Measurements from ENCODE around the gene RAD1.
"Not testable (repeated sequence)": the region's sequence is repeated elsewhere in the genome, so short reads cannot be mapped to it uniquely, and the experiment has no call there.

RAD1 gene

GRCh38 chr5:34928267-34928666 is 13.0 kb upstream of the RAD1 start:
- H3K4me1 ChIP-seq (ENCODE audit: insufficient read depth, low read length): peaks cover 15% of the 10 kb centered on the region
- H3K36me3 ChIP-seq (ENCODE audit: insufficient read depth, low read length): peaks cover 36% of the 10 kb centered on the region
- H3K27me3 ChIP-seq (ENCODE audit: insufficient read depth, low read length): no peaks in the 10 kb centered on the region
- peak overlapping the region; percentile 43 for H2AFZ ChIP-seq (ENCODE audit: low read depth, low read length)
- H3K9me3 ChIP-seq (ENCODE audit: low read length): no peaks in the 10 kb centered on the region
- peak overlapping the region; percentile 95 for H3K4me3 ChIP-seq (ENCODE audit: low read length)

- Histone ChIP-seq H3K27me3 (ENCODE audit: insufficient read depth, low read length) (no peaks in the 10 kb centered on the region), H3K9me3 (ENCODE audit: low read length) (no peaks in the 10 kb centered on the region), H3K36me3 (ENCODE audit: insufficient read depth, low read length) (peaks cover 39% of the 10 kb centered on the region), H2AFZ (ENCODE audit: low read depth, low read length) (no peak overlapping the region), H3K4me1 (ENCODE audit: insufficient read depth, low read length) (peaks cover 15% of the 10 kb centered on the region), H3K4me3 (ENCODE audit: low read length) (no peak overlapping the region)
Measured at GRCh38 chr5:34927785-34928184, 12.5 kb upstream of the RAD1 start.

GRCh38 chr5:34926318-34926888 is 11.1 kb upstream of the RAD1 start:
- Histone ChIP-seq H3K27me3 (ENCODE audit: insufficient read depth, low read length) (no peaks in the 10 kb centered on the region), H3K36me3 (ENCODE audit: insufficient read depth, low read length) (peaks cover 52% of the 10 kb centered on the region), H3K4me1 (ENCODE audit: insufficient read depth, low read length) (peaks cover 10% of the 10 kb centered on the region), H2AFZ (ENCODE audit: low read depth, low read length) (no peak overlapping the region), H3K4me3 (ENCODE audit: low read length) (no peak overlapping the region), H3K9me3 (ENCODE audit: low read length) (no peaks in the 10 kb centered on the region)

GRCh38 chr5:34924462-34924765 is 9.1 kb upstream of the RAD1 start:
- no peak overlapping the region for H3K4me3 ChIP-seq (ENCODE audit: low read length)
- H3K36me3 ChIP-seq (ENCODE audit: insufficient read depth, low read length): peaks cover 69% of the 10 kb centered on the region
- no peaks in the 10 kb centered on the region for H3K27me3 ChIP-seq (ENCODE audit: insufficient read depth, low read length)
- H3K4me1 ChIP-seq (ENCODE audit: insufficient read depth, low read length): no peaks in the 10 kb centered on the region
- H2AFZ ChIP-seq (ENCODE audit: low read depth, low read length): no peak overlapping the region
- H3K9me3 ChIP-seq (ENCODE audit: low read length): no peaks in the 10 kb centered on the region

- H3K4me1 ChIP-seq (ENCODE audit: insufficient read depth, low read length): no peaks in the 10 kb centered on the region
- no peaks in the 10 kb centered on the region for H3K9me3 ChIP-seq (ENCODE audit: low read length)
- no peak overlapping the region for H2AFZ ChIP-seq (ENCODE audit: low read depth, low read length)
- H3K27me3 ChIP-seq (ENCODE audit: insufficient read depth, low read length): no peaks in the 10 kb centered on the region
- peaks cover 71% of the 10 kb centered on the region for H3K36me3 ChIP-seq (ENCODE audit: insufficient read depth, low read length)
- no peak overlapping the region for H3K4me3 ChIP-seq (ENCODE audit: low read length)
Measured at GRCh38 chr5:34923694-34924461, 8.6 kb upstream of the RAD1 start.

GRCh38 chr5:34923256-34923655 is 8.0 kb upstream of the RAD1 start:
- not testable (repeated sequence) for H3K9me3 ChIP-seq (ENCODE audit: low read length); H2AFZ ChIP-seq (ENCODE audit: low read depth, low read length); H3K4me1 ChIP-seq (ENCODE audit: insufficient read depth, low read length); H3K27me3 ChIP-seq (ENCODE audit: insufficient read depth, low read length); H3K4me3 ChIP-seq (ENCODE audit: low read length)
- H3K36me3 ChIP-seq (ENCODE audit: insufficient read depth, low read length): peaks cover 75% of the 10 kb centered on the region

GRCh38 chr5:34919077-34919476 is 3.8 kb upstream of the RAD1 start:
- peaks cover 49% of the 10 kb centered on the region for H3K36me3 ChIP-seq (ENCODE audit: insufficient read depth, low read length)

GRCh38 chr5:34918025-34918424 is 2.7 kb upstream of the RAD1 start:
- H3K36me3 ChIP-seq (ENCODE audit: insufficient read depth, low read length): peaks cover 46% of the 10 kb centered on the region

More at GRCh38 chr5:34919077-34919476, 3.8 kb upstream of the RAD1 start:
- Histone ChIP-seq H3K9me3 (ENCODE audit: low read length) (no peaks in the 10 kb centered on the region), H3K4me3 (ENCODE audit: low read length) (no peak overlapping the region), H2AFZ (ENCODE audit: low read depth, low read length) (no peak overlapping the region), H3K4me1 (ENCODE audit: insufficient read depth, low read length) (peaks cover 15% of the 10 kb centered on the region), H3K27me3 (ENCODE audit: insufficient read depth, low read length) (no peaks in the 10 kb centered on the region)

GRCh38 chr5:34916518-34916917 is 1.2 kb upstream of the RAD1 start:
- no peak overlapping the region for H2AFZ ChIP-seq (ENCODE audit: low read depth, low read length)
- H3K4me1 ChIP-seq (ENCODE audit: insufficient read depth, low read length): peaks cover 22% of the 10 kb centered on the region
- H3K36me3 ChIP-seq (ENCODE audit: insufficient read depth, low read length): peaks cover 41% of the 10 kb centered on the region
- no peaks in the 10 kb centered on the region for H3K27me3 ChIP-seq (ENCODE audit: insufficient read depth, low read length)
- no peaks in the 10 kb centered on the region for H3K9me3 ChIP-seq (ENCODE audit: low read length)
- H3K4me3 ChIP-seq (ENCODE audit: low read length): peak overlapping the region; percentile 88

More at GRCh38 chr5:34918025-34918424, 2.7 kb upstream of the RAD1 start:
- Histone ChIP-seq H2AFZ (ENCODE audit: low read depth, low read length) (no peak overlapping the region), H3K27me3 (ENCODE audit: insufficient read depth, low read length) (no peaks in the 10 kb centered on the region), H3K9me3 (ENCODE audit: low read length) (no peaks in the 10 kb centered on the region), H3K4me3 (ENCODE audit: low read length) (no peak overlapping the region), H3K4me1 (ENCODE audit: insufficient read depth, low read length) (peaks cover 22% of the 10 kb centered on the region)

- Histone ChIP-seq H3K9me3 (ENCODE audit: low read length) (no peaks in the 10 kb centered on the region), H3K4me3 (ENCODE audit: low read length) (peak overlapping the region; percentile 88), H3K4me1 (ENCODE audit: insufficient read depth, low read length) (peaks cover 22% of the 10 kb centered on the region), H3K27me3 (ENCODE audit: insufficient read depth, low read length) (no peaks in the 10 kb centered on the region), H3K36me3 (ENCODE audit: insufficient read depth, low read length) (peaks cover 41% of the 10 kb centered on the region), H2AFZ (ENCODE audit: low read depth, low read length) (peak overlapping the region; percentile 81)
Measured at GRCh38 chr5:34915856-34916192, 520 bp upstream of the RAD1 start.

GRCh38 chr5:34914671-34915138 is 599 bp downstream of the RAD1 start:
- peaks cover 38% of the 10 kb centered on the region for H3K36me3 ChIP-seq (ENCODE audit: insufficient read depth, low read length)
- H2AFZ ChIP-seq (ENCODE audit: low read depth, low read length): peak overlapping the region; percentile 81
- peaks cover 22% of the 10 kb centered on the region for H3K4me1 ChIP-seq (ENCODE audit: insufficient read depth, low read length)
- H3K27me3 ChIP-seq (ENCODE audit: insufficient read depth, low read length): no peaks in the 10 kb centered on the region
- peak overlapping the region; percentile 88 for H3K4me3 ChIP-seq (ENCODE audit: low read length)
- no peaks in the 10 kb centered on the region for H3K9me3 ChIP-seq (ENCODE audit: low read length)

- peaks cover 45% of the 10 kb centered on the region for H3K36me3 ChIP-seq (ENCODE audit: insufficient read depth, low read length)
- peaks cover 22% of the 10 kb centered on the region for H3K4me1 ChIP-seq (ENCODE audit: insufficient read depth, low read length)
- no peak overlapping the region for H3K4me3 ChIP-seq (ENCODE audit: low read length)
- no peaks in the 10 kb centered on the region for H3K9me3 ChIP-seq (ENCODE audit: low read length)
- no peak overlapping the region for H2AFZ ChIP-seq (ENCODE audit: low read depth, low read length)
- H3K27me3 ChIP-seq (ENCODE audit: insufficient read depth, low read length): no peaks in the 10 kb centered on the region
Measured at GRCh38 chr5:34913072-34913471, 2.2 kb downstream of the RAD1 start.

GRCh38 chr5:34905564-34905963 is 9.7 kb downstream of the RAD1 start:
- H3K4me3 ChIP-seq (ENCODE audit: low read length): no peak overlapping the region
- no peaks in the 10 kb centered on the region for H3K9me3 ChIP-seq (ENCODE audit: low read length)
- H3K27me3 ChIP-seq (ENCODE audit: insufficient read depth, low read length): no peaks in the 10 kb centered on the region
- H3K4me1 ChIP-seq (ENCODE audit: insufficient read depth, low read length): no peaks in the 10 kb centered on the region
- peaks cover 41% of the 10 kb centered on the region for H3K36me3 ChIP-seq (ENCODE audit: insufficient read depth, low read length)
- H2AFZ ChIP-seq (ENCODE audit: low read depth, low read length): no peak overlapping the region

GRCh38 chr5:34903260-34903659 is 12.0 kb downstream of the RAD1 start:
- H3K4me1 ChIP-seq (ENCODE audit: insufficient read depth, low read length): no peaks in the 10 kb centered on the region
- no peak overlapping the region for H3K4me3 ChIP-seq (ENCODE audit: low read length)
- no peak overlapping the region for H2AFZ ChIP-seq (ENCODE audit: low read depth, low read length)
- H3K9me3 ChIP-seq (ENCODE audit: low read length): no peaks in the 10 kb centered on the region
- peaks cover 22% of the 10 kb centered on the region for H3K36me3 ChIP-seq (ENCODE audit: insufficient read depth, low read length)
- H3K27me3 ChIP-seq (ENCODE audit: insufficient read depth, low read length): no peaks in the 10 kb centered on the region
